ENCODE results near the gene VPS33A.

VPS33A gene

GRCh38 chr12:122306407-122306806, 40.1 kb upstream of the VPS33A start:
- DNase-seq (ENCODE audit: extremely low spot score): no peak
- CTCF ChIA-PET: interaction anchor here (0.7 to 3.8 kb wide), 5 partner anchors 11 to 50 kb away, joined by 3 to 14 read pairs (median 4); no protein-coding TSS in a partner anchor
- POLR2A ChIA-PET: interaction anchor here (0.6 kb wide), 1 partner anchor 96 kb away, joined by 4 read pairs; no protein-coding TSS in a partner anchor
- TF ChIP-seq CTCF (IDR thresholded peaks at IDR 0.05; ENCODE audit: control extremely low read depth, extremely low read depth, low read depth, missing control alignments): peak; percentile 44

- DNase-seq (ENCODE audit: extremely low spot score): no peak
- ChIA-PET POLR2A (no interaction called here), CTCF (interaction anchor here (1.6 to 3.8 kb wide), 3 partner anchors 13 to 51 kb away, joined by 4 to 14 read pairs (median 7); no protein-coding TSS in a partner anchor)
- no peak for TF ChIP-seq CTCF (IDR thresholded peaks at IDR 0.05; ENCODE audit: control extremely low read depth, extremely low read depth, low read depth, missing control alignments)
These were observed 38.6 kb upstream of the VPS33A start for GRCh38 chr12:122304924-122305323.

- POLR2A ChIA-PET: no interaction called here
- CTCF ChIA-PET: interaction anchor here (1.1 to 2.5 kb wide), 2 partner anchors 11 to 34 kb away, joined by 3 to 7 read pairs; no protein-coding TSS in a partner anchor
- DNase-seq (ENCODE audit: extremely low spot score): no peak
- no peak for TF ChIP-seq CTCF (IDR thresholded peaks at IDR 0.05; ENCODE audit: control extremely low read depth, extremely low read depth, low read depth, missing control alignments)
These were observed 36.8 kb upstream of the VPS33A start for GRCh38 chr12:122303068-122303467.

GRCh38 chr12:122298071-122298748, 31.9 kb upstream of the VPS33A start:
- TF ChIP-seq CTCF (IDR thresholded peaks at IDR 0.05; ENCODE audit: control extremely low read depth, extremely low read depth, low read depth, missing control alignments): no peak
- no peak for DNase-seq (ENCODE audit: extremely low spot score)
- ChIA-PET POLR2A (no interaction called here), CTCF (interaction anchor here (1.1 to 1.3 kb wide), 2 partner anchors 13 to 58 kb away, joined by 3 read pairs; no protein-coding TSS in a partner anchor)

GRCh38 chr12:122297494-122297893, 31.2 kb upstream of the VPS33A start:
- DNase-seq (ENCODE audit: extremely low spot score): no peak
- POLR2A ChIA-PET: no interaction called here
- CTCF ChIA-PET: interaction anchor here (1.1 to 1.3 kb wide), 2 partner anchors 25 to 59 kb away, joined by 3 to 4 read pairs; no protein-coding TSS in a partner anchor
- no peak for TF ChIP-seq CTCF (IDR thresholded peaks at IDR 0.05; ENCODE audit: control extremely low read depth, extremely low read depth, low read depth, missing control alignments)

- CTCF ChIA-PET: no interaction called here
- POLR2A ChIA-PET: interaction anchor here (0.5 kb wide), 1 partner anchor 10 kb away, joined by 3 read pairs; no protein-coding TSS in a partner anchor
- TF ChIP-seq CTCF (IDR thresholded peaks at IDR 0.05; ENCODE audit: control extremely low read depth, extremely low read depth, low read depth, missing control alignments): no peak
- no peak for DNase-seq (ENCODE audit: extremely low spot score)
These were observed 29.6 kb upstream of the VPS33A start for GRCh38 chr12:122295877-122296276.
